HFF-Myc (cell line): ENCODE results near the gene FBXW4.

Source experiments
- DNase-seq: peaks from one replicate; pipeline ENCODE4 v3.0.0-alpha.2; 2011; ENCODE audit warnings: low read depth; ENCODE audit errors: extremely low read depth
- H3K4me3 ChIP-seq: replicated peaks from 2 replicates; pipeline ENCODE4 v1.5.1; 2011; ENCODE audit warnings: low read depth, mild to moderate bottlenecking, control low read depth, low read length
- TF ChIP-seq, protein P1 (sequence below): IDR thresholded peaks from 2 replicates; pipeline ENCODE4 v1.5.1; 2012; ENCODE audit warnings: mild to moderate bottlenecking, low read depth, low read length, control low read depth; ENCODE audit errors: missing control alignments

The FBXW4 gene

DNA sequence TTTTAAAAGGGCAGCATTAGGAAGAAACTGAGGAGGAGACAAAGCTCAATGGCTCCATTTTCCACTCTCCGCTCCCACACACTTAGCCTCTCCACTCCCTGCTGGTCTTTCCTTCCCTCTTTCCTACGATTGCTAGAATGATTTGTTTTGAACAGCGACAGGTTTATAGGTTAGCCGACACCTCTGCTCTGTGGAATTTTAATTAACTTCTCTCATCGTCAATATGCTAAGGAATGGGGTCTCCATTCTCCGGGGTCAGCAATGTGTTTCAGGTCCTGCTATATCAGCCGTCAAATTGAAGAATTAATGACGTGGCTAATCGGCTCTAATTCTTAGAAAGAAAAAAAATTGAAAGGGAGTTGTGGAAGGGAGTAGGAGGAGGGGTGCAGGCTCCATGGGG, 28.9 kb downstream of the FBXW4 start:
- no peak overlapping the region for H3K4me3 ChIP-seq
- DNase-seq, result no peak
- TF ChIP-seq, protein P1, sequence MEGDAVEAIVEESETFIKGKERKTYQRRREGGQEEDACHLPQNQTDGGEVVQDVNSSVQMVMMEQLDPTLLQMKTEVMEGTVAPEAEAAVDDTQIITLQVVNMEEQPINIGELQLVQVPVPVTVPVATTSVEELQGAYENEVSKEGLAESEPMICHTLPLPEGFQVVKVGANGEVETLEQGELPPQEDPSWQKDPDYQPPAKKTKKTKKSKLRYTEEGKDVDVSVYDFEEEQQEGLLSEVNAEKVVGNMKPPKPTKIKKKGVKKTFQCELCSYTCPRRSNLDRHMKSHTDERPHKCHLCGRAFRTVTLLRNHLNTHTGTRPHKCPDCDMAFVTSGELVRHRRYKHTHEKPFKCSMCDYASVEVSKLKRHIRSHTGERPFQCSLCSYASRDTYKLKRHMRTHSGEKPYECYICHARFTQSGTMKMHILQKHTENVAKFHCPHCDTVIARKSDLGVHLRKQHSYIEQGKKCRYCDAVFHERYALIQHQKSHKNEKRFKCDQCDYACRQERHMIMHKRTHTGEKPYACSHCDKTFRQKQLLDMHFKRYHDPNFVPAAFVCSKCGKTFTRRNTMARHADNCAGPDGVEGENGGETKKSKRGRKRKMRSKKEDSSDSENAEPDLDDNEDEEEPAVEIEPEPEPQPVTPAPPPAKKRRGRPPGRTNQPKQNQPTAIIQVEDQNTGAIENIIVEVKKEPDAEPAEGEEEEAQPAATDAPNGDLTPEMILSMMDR, result no peak

DNA sequence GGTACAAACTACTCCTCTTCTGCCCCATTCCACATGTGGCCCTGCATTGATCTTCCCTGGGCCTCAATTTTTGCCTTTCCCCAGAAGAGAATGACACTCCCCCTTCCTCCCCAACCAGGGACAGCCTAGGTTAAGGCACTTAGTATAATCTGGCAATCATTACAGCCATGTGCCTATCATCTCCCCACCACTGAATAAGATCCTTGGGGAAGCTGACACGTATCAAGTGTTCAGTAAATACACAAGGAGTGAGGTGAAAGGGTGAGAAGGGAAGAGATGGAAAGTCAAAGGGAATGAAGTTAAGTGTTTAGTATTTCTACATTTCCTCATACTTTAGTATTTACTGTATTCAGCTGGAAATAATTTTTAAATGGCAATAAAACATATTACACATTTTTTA, 31.9 kb downstream of the FBXW4 start:
- no peak overlapping the region for H3K4me3 ChIP-seq
- DNase-seq, result no peak
- TF ChIP-seq, protein P1, result no peak

DNA sequence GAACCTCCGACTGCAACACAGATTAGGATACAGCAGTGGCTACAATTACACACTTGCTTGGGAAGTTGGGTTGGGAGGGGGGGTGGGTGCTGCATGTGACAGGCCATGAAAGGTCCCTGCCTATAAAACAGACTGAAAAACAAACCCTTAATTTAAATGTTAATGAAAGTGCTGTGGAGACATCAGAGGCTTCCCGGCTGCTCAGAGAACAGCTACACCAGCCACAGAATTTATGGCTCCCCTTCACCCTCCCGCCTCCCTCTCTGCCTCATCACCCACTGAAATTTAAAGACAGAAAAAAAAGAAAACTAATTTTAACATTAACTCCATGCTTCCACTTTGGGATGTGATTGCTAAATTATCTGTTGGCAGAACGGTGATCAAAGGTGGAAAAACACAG, 34.7 kb downstream of the FBXW4 start:
- TF ChIP-seq, protein P1, result no peak
- DNase-seq, result no peak

DNA sequence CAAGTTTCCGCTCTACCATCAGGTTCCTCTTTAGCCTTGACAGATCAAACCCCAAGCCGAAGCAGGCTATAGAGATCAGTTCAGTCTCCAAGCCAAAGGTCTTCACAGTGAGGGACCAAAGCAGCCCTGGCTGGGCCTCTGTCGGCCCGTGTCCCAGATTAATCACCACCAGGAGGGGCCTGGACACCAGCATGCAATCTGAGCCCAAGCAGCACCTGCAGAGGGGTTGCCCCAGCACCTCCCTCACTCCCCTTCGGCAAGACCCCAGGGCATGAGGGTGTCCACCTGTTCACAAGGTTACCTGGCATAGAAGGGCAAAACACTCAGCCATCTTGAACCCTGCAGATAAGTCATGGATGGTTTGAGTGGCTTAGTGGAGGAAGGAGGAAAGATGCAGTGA, 36.0 kb downstream of the FBXW4 start:
- DNase-seq, result no peak
- TF ChIP-seq, protein P1, result no peak

More for the DNA sequence above, 34.7 kb downstream of the FBXW4 start:
- no peak overlapping the region for H3K4me3 ChIP-seq

DNA sequence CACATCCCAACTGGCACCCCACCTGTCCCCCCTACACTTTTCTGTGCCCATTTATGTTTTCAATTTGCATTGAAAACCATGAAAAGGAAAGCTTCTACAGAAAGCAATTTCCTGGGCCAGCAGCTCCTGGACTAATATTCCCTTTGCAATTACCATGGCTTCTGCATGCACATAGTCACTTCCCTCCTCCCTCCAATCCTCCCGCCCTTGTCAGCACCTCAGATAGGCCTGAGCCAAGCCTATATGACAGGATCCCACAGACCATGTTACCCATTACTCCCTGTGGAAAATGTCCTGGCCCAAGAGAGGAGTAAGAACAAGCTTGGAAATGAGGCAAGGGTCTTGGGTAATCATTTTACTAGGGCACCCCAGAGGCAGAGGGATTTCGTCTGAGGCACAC, 38.1 kb downstream of the FBXW4 start:
- TF ChIP-seq, protein P1, result no peak
- H3K4me3 ChIP-seq, result no peak overlapping the region

More for the DNA sequence above, 36.0 kb downstream of the FBXW4 start:
- no peak overlapping the region for H3K4me3 ChIP-seq

DNA sequence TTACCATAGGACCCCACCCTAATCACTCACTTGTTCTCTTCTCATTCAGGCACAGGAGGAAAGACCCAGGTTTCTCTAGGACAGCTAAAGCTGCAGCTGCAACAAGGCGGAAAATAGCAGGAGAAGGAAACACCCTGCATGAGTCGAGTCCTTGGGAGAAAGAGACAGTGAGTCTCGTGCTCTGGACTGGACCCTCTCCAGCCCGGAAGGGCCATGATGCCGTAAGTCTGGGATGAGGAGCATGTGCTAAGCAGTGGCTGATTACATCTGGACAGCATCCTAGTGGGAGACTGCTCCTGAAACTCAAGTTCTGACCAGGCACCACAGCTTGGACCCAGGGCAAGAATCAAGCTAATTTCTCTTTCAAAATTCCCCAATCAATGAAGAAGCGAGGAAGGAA, 39.4 kb downstream of the FBXW4 start:
- peak; percentile 2 for DNase-seq
- no peak overlapping the region for H3K4me3 ChIP-seq
- TF ChIP-seq, protein P1, result no peak

More for the DNA sequence above, 38.1 kb downstream of the FBXW4 start:
- no peak for DNase-seq

DNA sequence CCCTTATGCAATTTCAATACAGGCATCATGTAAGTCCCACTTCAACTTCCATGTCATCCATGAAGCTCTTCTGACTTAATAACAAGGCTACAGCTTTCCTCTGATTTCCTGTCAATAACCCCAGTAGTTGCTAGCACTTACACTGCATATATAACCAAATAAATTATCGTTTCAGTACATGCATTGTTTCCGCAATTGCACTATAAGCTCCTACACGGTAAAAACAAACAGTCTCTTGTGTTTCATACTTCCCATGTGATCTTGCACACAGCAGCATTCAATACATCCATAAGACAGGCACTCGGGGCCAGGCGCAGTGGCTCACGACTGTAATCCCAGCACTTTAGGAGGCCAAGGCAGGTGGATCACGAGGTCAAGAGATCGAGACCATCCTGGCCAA, 41.4 kb downstream of the FBXW4 start:
- H3K4me3 ChIP-seq, result no peak overlapping the region
- DNase-seq, result no peak
- TF ChIP-seq, protein P1, result no peak
